Mesenteric fat pad (tissue), 1 donor: ENCODE results near the gene NES. TPM values are rescaled to one million over a fixed set of nuclear protein-coding genes. Genes with fewer than 3 reads are reported as not detected.

Source experiments
- DNase-seq: peaks from one replicate; pipeline ENCODE4 v3.0.0-alpha.2; 2020; ENCODE audit warnings: low spot score
- total RNA-seq: library from RNA; stranded (reverse); fragmentation: NEBNext Ultra II Directional; extraction: Animal tissue kit (Norgen Biotek cat#: 25700); gene quantifications from one replicate; pipeline ENCODE4 v1.2.1, GENCODE V29; 2021
- donor health status: DM: yes; HTN: yes; CAD: no.

NES gene
- total RNA-seq, 1 donor from 2014 or later: 49.5 TPM

DNA sequence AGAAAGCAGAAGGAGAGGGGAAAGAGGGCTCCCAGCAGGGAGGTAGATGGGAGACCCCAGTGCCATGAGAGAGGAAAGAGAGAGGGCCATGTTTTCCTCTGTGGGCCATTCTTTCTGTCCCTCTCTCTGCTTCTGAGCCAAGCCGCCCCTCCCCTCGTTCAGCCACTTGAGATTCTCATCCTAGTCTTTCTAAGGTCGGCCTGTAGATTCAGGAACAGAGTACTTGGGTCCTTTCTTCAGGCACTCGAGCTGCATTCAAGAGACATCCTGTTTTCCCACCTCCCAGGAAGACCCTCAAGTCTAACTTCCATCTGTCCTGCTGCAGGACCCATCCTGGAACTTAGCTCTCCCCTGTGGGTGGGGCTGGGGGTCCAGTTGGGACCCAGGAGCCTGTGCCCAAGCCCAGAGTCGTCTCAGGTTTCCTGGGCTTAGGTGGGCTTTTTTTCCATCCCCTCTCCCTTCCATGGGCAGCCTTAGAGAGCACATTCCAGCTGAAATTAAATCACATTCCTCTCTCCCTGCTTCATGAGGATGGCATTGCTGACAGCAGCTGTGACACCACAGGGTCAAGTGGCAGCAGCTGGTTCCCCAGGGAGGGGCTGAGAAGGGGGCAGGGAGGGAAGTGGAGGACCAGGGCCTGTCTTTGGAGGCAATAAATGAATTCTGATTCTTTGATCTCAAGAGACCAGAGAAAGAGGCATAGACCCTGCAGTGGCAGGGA is 13.0 kb downstream of the NES start:
- DNase-seq: no peak

GRCh38 chr1:156663178-156663577 is 14.0 kb downstream of the NES start:
- no peak for DNase-seq

GRCh38 chr1:156662800-156663055 is 14.5 kb downstream of the NES start:
- no peak for DNase-seq

DNA sequence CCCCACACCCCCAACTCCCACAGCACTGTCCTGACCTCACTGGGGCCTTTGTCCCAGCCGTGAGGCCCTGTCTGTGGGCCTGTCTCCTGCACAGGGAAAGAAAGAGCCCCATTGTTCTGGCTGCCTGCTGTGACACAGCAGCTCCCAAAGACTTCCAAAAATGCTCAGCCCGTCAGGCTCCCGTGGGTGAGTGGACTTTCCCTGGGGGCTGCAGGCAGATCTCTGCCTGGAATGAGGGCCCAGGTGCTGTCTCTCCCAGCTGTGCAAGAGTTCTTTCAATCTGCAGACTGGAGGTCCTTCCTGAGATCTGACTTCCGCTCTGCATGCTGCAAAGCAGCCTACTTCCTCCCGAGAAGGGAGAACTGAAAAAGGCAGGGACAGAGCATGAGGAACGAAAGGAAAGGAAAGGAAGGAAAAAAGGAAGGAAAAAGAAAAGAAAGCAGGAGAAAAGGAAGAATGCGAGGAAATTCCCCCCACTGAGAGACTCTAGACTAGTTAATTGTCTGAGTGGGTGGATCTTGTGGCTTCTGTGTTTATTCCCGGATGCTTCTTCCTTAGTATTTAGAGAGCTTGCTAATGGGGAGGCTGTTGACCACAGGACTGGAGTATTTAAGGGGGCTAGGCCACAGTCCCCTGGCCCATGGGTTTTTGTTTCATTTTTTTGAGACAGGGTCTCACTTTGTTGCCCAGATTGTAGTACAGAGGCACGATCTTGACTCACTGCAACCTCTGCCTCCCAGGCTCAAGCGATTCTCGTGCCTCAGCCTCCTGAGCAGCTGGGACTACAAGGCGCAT is 15.0 kb downstream of the NES start:
- no peak for DNase-seq

GRCh38 chr1:156660752-156661112 is 16.5 kb downstream of the NES start:
- no peak for DNase-seq

DNA sequence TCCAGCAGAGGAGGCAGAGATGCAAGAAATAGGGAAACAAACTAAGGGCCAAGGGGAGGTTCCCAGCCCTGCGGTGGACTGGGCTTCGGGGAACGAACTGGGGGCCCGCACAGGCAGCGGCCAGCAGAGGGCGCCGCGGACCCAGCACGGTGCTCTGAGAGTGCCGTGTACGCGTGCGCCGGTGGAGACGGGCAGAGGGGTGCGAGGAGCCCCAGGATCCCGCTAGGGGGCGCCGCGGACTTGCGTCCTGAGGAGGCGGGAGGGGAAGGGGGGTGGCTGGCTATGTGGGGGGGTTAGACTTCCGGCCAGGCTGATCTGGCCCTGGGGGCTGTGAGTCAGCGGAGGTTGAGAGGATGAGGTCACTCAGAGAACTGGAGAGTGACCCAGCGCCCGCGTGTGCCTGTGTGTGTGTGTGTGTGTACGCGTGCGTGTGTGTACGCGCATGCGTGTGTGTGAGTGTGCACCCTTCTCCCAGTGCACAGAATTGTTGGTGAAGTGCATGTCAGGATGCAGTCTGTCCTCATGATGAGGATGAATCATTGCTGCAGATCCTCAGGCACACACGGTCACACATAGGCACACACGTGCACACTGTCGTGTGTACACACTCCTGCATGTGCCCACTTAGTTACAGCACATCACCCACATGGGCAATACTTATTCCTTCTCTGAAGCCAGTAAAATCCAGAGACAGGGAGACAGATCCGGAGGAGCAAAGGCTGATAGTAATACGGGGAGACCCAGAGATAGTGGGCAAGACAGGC is 17.0 kb downstream of the NES start:
- DNase-seq: peak; percentile 99

DNA sequence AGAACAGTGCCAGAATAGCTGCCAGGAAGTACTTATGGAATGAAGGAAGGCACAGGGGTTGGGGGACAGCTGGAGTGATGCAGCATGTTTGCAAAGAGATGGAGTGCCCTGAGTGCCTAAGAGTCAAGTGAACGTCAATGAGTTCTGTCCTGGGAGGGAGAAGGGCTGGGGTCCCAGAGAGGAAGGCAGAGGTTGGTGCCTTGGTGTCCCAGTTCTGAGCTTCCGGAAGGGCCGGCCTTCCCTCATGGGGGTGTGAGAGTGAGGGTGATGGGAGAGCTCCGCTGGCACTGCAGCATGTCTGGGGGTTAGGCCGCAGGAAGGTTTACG is 17.6 kb downstream of the NES start:
- DNase-seq: no peak

DNA sequence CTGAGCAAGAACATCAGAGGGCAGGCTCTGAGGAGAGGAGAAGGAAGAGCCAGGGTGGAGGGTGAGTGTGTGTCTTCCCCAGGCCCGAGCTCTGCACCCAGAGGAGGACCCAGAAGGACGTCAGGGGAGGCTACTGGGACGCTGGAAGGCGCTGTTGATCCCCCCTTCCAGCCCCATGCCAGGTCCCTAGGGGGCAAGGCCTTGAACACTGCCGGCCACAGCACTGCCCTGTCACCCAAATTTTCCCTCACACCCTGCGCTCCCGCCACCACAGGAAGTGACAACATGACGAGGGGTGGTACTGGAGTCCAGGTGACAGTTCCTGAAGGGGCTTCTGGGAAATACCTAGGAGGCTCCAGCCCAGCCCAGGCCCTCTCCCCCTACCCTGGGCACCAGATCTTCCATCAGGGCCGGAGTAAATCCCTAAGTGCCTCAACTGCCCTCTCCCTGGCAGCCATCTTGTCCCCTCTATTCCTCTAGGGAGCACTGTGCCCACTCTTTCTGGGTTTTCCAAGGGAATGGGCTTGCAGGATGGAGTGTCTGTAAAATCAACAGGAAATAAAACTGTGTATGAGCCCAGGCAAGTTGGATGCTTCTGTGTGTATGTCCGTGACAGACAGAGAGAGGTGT is 18.1 kb downstream of the NES start:
- DNase-seq: no peak

DNA sequence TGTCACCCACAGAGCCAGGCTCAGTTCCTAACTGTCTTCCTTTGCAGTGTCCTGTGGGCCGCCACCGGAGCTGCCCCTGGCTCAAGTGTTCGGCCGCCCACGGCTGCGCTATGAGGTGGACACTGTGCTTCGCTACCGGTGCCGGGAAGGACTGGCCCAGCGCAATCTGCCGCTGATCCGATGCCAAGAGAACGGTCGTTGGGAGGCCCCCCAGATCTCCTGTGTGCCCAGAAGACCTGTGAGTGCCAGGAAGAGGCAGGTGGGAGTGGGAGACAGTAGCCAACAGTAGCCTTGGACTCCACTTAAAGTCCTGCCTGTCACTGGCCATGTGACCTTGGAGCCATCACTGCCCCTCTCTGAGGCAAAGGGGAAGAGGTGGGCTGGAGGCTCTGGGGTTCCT is 18.7 kb downstream of the NES start:
- no peak for DNase-seq

GRCh38 chr1:156657741-156658319 is 19.4 kb downstream of the NES start:
- DNase-seq: no peak

DNA sequence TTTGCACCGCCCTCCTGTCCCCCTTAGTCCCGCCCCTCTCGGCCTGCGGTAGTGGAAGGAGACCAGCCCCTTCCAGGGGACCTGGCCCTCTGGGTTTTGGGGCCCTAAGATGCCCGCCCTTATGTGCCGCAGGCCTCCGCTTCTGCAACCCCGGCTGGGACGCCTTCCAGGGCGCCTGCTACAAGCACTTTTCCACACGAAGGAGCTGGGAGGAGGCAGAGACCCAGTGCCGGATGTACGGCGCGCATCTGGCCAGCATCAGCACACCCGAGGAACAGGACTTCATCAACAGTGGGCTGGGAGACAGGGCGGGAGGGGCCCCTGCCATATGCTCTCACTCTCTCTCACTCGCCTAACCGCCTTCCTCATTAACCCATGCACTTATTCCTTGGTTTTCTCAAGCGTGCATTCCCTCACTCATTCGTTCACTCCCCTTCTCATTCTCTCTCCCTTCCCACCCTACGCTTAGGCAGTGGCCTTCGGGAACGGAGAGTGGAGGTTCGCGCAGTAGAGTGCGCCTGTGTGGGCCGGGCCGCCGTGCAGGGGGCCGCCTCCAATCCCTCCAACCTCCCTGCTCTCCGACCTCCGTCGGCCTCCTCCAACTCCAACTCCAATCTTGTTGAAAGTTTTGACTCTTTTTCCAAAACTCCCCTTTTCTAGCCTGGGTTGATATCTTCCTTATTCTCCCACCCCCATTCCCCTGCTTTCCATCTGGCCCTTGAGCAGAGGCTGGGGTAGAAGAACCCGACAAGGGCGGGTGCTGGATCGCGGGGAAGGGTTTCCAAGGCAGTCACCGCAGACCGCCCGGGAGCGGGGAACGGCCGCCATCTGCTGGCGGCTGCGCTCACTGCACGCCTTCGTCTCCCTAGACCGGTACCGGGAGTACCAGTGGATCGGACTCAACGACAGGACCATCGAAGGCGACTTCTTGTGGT is 20.1 kb downstream of the NES start:
- DNase-seq: peak; percentile 93

DNA sequence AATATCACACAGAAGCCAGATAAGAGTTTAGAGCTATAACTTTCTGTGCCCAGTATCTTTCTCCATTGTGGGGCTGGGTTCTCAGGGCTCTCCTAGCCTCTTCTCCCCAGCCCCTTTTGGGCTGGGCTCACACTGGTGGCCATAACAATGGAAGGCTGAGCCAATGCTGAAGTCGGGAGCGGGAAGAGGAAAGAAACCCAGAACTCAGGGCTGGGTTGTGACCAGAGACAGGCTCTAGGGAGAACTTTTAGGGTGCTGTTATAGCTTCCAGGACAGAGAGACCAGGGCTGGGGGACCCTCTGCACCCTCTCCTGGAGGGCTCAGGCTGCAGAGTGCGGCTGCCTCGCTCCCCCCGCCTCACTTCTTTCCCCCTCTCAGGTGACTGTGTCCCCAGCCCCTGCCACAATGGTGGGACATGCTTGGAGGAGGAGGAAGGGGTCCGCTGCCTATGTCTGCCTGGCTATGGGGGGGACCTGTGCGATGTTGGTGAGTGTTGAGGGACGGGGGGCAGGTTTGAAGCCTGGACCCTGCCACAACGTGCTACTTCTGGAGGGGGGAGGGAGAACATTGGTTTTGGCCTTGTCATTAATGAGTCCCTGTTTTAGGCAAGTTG is 21.2 kb downstream of the NES start:
- DNase-seq: no peak

- DNase-seq: no peak
These were observed 21.9 kb downstream of the NES start for GRCh38 chr1:156655151-156655903.

- no peak for DNase-seq
These were observed 22.5 kb downstream of the NES start for GRCh38 chr1:156654700-156655099.

- DNase-seq: no peak
These were observed 24.2 kb downstream of the NES start for GRCh38 chr1:156652992-156653355.

- no peak for DNase-seq
These were observed 24.8 kb downstream of the NES start for GRCh38 chr1:156652131-156652991.

- no peak for DNase-seq
These were observed 28.3 kb downstream of the NES start for GRCh38 chr1:156648951-156649350.

DNA sequence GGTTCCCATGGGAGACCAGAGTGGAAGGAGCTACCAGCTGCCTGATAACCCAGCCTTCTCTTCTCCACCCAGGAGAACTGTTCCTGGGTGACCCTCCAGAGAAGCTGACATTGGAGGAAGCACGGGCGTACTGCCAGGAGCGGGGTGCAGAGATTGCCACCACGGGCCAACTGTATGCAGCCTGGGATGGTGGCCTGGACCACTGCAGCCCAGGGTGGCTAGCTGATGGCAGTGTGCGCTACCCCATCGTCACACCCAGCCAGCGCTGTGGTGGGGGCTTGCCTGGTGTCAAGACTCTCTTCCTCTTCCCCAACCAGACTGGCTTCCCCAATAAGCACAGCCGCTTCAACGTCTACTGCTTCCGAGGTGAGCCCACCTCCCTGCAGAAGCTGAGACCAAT is 28.7 kb downstream of the NES start:
- no peak for DNase-seq

DNA sequence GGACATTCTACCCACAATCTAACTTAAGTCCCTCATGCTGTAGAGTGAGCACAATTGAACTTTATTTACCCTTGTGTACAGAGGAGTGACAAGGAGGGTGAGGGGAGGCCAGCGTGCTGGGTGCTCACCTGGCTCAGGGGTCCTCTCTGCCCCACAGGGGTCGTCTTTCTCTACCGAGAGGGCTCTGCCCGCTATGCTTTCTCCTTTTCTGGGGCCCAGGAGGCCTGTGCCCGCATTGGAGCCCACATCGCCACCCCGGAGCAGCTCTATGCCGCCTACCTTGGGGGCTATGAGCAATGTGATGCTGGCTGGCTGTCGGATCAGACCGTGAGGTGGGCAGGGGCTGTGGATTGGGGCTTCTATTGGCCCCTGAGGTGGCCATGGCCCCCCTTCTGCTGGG is 29.9 kb downstream of the NES start:
- no peak for DNase-seq
